Ureter (tissue), 1 donor: ENCODE measurements around the gene LRRC59. TPM values are rescaled to one million over a fixed set of nuclear protein-coding genes. Genes with fewer than 3 reads are reported as not detected.
"Not testable (repeated sequence)": the region's sequence is repeated elsewhere in the genome, so short reads cannot be mapped to it uniquely, and the experiment has no call there.

Experiments
- DNase-seq: peaks from one replicate; pipeline ENCODE4 v3.0.0-alpha.2; 2020; ENCODE audit warnings: low spot score
- total RNA-seq: library from RNA; stranded (reverse); gene quantifications from one replicate; pipeline ENCODE4 v1.2.4, GENCODE V29; 2023
- donor health status: DM: yes; HTN: yes; CAD: no.

LRRC59 gene
- total RNA-seq = 73.5 TPM

DNA sequence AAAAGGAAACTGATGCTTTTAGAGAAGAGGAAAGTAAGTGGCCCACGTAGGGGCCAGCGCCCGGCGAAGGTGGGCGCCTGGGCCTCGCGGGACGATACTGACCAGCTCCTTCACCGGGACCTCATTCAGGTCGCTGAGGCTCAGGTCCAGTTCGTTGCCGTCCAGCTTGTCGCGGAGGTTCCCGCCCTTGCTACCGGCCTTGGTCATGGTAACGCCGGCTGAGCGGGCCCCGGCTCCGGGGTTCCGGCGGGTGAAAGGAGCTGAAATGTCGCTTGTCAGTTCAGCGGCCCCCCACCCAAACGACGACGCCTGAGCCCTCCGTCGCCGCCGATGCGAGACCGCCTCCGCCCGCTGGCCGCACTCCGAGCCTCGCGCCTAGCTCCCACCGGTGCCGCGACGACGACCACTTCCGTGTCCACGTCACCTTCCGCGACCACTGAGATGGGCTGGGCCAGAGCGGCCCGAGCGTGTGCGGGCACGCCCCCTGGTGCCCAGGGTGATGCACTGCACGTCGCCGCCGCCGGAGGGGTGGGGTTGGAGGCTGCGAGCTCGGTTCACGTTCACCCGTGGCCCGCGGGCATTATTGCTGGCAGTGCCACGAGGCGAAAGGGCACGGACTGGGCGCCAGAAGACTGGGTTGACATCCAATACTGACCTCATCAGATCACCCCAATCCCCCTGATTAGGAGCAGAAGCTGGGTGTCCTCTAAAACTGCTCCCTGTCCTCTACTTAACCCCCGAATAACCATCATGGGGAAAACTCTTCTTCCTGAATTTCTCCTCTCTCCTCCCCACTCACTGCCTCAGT, at the start of gene LRRC59:
TSS of gene LRRC59 (minus strand) at position 413 of the 808 bp plus-strand sequence. CDS start at position 207, 206 bp downstream.
- peak; percentile 93 for DNase-seq

GRCh38 chr17:50445730-50446325, 48.5 kb upstream of the LRRC59 start:
- no peak for DNase-seq

GRCh38 chr17:50444841-50445715, 47.8 kb upstream of the LRRC59 start:
- DNase-seq = no peak

- no peak for DNase-seq
Observed at GRCh38 chr17:50443505-50443974, 46.2 kb upstream of the LRRC59 start.

DNA sequence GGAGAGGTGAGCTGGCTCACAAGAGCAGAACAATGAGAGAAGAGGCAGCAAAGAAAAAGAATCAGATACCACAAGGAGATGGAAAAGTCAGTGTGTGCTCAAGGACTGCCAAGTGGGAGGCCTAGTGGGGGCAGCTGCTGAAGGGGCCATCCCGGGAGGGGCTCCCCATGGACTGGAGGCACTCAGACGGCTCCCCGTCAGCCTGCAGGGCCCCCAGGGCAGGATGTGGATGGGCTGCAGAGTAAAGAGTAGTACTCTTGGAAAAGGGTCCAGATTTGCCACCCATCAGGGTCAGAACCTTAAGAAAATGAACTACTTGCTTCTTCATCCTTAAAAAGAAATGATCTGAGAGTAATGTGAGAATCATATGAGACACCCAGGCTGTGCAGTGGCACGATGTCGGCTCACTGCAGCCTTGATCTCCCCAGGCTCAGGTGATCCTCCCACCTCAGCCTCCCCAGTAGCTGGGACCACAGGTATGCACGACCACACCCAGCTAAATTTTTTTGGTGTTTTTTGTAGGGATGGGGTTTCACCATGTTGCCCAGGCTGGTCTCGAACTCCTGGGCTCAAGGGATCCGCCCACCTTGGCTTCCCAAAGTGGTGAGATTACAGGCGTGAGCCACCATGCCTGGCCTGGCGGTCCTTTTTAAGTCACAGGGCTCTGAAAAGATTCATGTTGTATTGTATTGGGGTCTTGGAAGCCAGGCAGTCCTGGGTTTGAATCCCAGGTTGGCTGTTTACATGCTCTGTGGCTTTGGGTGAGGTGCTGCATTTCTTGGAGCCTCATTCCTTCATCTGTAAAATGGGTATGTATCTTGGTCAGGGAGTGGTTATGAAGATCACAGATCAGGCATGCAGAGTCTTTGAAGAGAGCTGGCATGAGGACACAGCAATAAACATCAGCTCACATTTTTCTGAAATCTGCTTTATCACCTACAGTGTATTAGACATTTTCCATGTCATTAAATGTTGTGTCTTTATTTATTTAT, 43.8 kb upstream of the LRRC59 start:
- no peak for DNase-seq

DNA sequence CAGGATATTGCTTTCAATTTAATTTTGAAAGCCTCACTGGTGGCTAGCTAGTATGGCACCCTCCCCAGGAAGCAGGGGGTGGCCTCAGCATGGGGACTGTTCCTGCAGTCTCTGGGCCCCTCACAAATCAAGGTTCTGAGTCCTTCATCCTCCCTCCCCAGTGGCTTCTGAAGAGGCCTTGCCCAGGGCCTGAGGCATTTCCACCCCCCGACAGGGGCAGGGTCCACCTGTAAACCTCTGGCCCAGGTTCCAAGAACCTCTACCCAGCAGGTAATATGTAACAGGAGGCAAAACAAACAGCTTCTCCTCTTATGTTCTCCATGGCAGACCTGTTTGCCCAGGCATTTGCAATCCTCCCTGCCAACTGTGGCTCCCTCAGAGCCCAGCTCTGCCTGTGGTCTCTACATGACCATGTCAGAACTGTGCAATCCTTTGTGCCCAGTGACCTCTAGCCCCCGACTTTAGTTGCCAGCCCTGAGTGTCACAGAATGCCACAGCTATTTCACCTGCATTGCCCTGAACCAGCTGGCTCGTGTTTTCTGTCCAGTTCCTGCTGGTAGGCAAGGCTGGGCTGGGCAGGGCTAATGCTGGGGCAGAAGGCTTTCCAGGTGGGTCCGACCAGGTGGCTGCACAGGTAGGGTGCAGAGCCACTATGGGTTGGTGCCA, 43.0 kb upstream of the LRRC59 start:
- DNase-seq = no peak

- DNase-seq = no peak
Observed at GRCh38 chr17:50439008-50439407, 41.7 kb upstream of the LRRC59 start.

DNA sequence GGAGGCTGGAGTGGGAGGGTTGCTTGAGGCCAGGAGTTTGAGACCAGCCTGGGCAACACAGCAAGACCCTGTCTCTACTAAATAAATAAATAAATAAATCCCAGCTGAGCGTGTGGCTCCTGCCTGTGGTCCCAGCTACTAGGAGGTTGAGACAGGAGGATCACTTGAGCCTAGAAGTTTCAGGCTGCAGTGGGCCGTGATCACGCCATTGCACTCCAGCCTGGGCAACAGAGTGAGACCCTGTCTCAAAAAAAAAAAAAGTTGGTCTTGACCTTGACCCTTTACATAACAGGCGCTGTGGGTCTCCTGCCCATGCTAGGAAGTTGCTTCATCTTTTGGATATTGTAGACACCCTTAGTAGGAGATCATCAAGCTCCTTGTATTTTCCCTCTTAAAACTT, 40.1 kb upstream of the LRRC59 start:
- no peak for DNase-seq

GRCh38 chr17:50432125-50432762, 34.9 kb upstream of the LRRC59 start:
- no peak for DNase-seq

DNA sequence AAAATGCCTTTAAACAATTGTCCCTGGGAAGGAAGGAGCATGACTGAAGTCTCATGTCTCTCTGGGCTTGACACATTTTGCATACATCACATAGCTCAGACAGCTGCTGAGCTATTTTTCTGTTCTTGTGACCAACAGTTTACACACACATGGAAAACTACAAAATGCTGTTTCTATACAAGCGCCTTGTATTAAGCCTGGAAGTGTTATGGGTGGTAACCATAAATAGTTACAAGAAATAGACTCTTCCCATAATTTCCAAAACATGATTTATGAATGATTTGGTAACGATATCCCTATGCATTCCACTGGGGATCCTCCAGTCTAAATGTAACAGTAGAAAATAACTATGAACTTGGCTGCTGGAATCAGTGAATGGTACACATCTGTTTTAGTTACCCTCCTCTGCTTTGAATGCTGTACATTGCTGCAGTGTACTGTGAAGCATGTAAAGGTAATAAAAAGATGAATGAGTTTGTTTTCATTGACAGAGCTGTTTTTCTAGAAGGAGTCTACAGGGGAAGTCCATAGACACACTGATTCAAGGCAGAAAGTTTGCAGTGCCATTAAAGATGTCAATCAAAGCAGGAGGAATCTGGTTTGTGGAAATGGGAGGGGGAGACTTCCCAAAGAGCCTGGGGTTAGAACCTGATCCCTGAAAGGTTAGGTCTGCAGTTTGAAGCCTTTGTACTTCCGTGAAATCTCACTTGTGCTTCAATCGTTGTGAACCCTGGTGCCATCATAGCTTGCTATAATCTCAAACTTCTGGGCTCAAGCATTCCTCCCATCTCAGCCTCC, 33.7 kb upstream of the LRRC59 start:
- DNase-seq = no peak

GRCh38 chr17:50429793-50430192, 32.5 kb upstream of the LRRC59 start:
- DNase-seq = no peak

DNA sequence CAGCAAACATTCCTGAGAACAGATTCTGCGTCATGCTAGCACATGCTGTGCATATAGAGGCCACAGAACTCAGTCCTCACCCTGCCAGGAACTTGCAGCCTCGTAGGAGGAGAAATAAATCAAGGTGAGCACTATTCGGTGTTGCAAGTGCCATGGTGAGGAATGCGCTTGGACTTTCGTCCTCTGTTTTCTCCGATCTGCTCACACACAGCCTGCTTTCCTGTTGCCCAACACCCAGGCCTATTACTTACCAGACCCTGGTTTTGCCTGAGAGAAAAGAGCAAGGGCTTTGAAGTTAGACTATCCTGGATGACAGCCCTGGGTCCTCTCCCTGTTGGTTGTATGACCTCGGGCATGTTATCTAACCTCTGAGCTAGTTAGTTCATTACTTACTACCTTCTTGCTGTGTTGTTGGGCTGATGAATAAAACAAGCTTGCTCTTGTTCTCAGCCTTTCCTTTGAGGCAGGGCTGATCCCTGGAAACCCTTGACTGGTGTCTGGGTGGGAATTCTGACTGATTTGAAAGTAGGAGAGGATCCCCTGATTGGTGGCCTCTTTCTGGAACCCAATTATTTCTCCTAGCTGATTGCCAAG, 31.6 kb upstream of the LRRC59 start:
- peak; percentile 67 for DNase-seq

- not testable (repeated sequence) for DNase-seq
Observed at GRCh38 chr17:50428126-50428525, 30.8 kb upstream of the LRRC59 start.

DNA sequence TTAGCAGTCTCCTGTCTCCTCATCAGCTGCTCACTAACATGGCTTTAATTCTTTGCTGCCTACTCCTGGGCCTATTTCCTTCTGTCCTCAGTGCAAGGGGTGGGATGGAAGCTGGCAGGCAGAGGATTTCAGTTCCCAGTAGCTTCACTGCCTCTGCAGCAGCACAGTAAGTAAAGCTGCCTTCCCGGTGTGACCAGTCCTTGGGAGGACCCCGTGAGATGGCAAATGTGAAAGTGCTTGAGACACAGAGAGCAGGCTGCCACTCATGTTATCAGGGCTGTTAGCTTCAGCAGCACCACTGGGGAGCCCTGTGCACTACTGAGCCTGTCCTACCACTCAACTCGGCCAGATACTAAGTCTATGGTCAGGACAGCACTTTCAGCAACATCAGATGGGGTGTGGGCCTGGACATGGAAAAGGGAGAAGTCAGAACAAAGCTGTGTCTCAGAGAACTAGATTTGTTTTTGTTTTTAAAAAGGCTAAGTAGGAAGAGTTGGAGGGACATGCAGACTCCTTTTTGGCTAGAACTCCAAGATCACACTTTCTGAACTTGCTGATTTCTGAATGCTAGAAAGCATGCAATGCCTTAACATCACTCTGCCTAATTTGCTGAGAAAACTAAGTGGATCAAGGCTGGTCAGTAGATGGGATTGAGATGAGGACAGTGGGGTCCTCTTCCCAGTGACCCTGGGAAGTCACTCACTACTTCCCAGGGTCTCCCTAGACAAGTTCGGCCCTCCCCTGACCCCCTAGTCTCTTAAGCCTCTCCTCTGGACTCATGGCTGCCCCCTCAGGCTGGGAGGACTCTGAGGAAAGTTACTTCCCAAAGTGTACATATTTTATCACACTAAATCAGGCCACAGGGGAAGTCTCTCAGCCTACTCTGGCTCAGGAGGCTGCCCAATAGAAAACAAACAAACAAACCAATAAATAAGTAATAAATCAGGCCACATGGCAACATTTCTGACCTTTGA, 29.8 kb upstream of the LRRC59 start:
- DNase-seq = peak; percentile 52

DNA sequence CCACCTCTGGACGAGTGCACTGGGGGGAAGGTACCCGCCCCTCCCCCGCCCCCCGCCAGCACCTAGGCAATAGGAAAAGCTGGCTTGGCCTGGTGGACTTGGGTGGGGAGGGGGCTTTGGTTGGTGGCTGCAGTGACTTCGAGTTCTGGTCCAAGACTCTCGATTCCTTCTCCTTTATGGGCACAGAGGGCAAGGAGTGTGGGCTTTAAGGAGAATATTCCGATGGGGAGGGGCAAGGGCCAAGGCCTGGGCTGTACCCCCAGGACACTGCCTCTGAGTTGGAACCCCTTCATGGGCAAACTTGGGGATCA, 29.1 kb upstream of the LRRC59 start:
- DNase-seq = no peak

DNA sequence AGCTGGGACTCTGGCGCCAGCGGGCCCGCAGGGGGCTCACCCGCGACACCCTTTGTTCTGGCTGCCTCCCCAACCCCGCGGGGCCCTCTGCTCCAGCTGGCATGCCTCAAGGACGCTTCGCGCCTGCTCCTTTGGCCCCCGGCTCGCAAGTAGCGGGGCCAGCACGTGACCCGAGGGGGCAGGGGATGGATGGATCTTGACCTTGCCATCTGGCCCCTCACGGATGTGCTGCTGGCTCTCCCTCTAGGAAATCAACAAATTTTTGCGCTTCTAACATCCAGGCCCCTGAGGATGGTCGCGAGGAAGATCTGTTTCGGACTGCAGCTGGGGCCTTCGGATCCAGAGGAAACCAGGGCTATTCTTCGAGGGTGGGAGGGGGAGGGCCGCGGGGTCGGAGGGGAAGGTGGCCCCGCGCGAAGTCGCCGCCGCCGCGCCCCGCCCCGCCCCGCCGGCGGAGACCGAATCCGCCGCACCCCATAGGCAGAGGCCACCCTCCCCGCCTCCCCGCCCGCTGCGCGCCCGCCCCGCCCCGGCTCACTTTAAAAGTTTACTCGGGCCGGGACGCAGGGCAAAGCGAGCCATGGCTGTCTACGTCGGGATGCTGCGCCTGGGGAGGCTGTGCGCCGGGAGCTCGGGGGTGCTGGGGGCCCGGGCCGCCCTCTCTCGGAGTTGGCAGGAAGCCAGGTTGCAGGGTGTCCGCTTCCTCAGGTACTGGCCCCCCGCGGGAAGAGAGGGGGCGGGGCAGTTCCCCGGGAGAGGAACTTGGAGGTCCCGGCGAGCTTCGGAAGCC, 28.6 kb upstream of the LRRC59 start, which contains the start of gene ACSF2:
TSS of gene ACSF2 (plus strand) at position 537 of the 790 bp plus-strand sequence. CDS start at position 581, 44 bp downstream.
- peak; percentile 85 for DNase-seq
